IPS-NIHi7 (cell line): ENCODE results near the gene ETV6.
"Not testable (repeated sequence)": the region's sequence is repeated elsewhere in the genome, so short reads cannot be mapped to it uniquely, and the experiment has no call there.

Source experiments
- DNase-seq: peaks from one replicate; pipeline ENCODE4 v3.0.0; 2012; ENCODE audit warnings: mixed read lengths; ENCODE audit errors: extremely low spot score

ETV6 gene

DNA sequence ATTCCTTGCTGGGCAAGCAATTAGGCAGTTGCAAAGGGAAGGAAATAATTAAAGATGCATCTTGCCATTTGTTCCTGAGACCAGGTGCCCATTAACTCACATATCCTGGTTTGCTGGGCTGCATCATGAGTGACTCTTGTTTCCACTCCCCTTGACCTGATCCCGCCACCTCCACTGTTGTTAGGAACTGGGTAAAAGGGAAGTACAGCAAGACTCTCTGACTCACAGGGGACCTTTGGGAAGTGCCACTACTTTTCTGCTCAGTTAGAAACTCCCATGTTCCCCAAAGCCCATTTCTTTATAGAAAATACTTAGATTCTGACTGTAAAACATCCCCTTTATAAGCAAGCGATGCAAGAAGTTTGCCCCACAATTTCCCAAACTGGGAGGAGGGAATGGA, 235.2 kb downstream of the ETV6 start:
- DNase-seq, result no peak

GRCh38 chr12:11885261-11886038, 236.0 kb downstream of the ETV6 start:
- peak; percentile 33 for DNase-seq

DNA sequence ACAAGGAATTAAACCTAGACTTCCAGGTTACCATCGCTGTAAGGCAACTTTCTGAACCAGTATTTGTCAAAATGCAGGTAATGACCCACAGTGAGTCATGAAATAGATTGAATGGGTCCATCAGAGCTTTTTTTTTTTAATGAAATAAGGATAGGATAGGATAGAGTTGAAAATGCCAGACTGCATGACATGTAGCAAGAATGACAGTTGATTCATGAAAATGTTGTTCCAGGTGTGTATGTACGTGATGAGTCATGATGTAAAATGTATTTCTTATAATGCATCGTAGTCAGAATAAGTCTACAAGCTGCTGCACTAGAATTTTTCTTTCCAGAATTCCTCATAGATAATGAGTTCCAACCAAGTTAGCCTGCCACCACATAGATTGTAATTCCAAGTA, 236.9 kb downstream of the ETV6 start:
- no peak for DNase-seq

GRCh38 chr12:11888029-11888428, 238.6 kb downstream of the ETV6 start:
- no peak for DNase-seq

DNA sequence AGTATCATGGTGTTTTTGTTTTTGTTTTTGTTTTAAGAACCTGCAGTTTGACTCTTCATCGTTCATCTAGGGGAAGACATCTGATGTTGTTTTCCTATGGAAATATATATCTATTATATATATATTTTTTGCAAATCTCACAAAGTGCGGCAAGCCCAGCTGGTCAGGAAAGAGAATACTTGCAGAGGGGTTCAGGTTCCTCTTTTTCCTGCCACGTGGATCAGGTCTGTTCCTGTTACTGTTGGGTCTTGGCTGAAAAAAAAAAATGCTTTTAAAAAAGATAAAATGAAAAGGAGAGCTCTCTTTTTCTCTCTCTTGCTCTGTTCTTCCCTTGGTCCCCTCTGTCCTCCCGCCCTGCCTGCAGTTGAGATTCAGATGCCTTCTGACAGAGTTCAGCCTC, 241.9 kb downstream of the ETV6 start:
- DNase-seq, result no peak

- no peak for DNase-seq
These were observed 242.4 kb downstream of the ETV6 start for GRCh38 chr12:11891754-11892386.

GRCh38 chr12:11893998-11894397, 244.5 kb downstream of the ETV6 start:
- no peak for DNase-seq

DNA sequence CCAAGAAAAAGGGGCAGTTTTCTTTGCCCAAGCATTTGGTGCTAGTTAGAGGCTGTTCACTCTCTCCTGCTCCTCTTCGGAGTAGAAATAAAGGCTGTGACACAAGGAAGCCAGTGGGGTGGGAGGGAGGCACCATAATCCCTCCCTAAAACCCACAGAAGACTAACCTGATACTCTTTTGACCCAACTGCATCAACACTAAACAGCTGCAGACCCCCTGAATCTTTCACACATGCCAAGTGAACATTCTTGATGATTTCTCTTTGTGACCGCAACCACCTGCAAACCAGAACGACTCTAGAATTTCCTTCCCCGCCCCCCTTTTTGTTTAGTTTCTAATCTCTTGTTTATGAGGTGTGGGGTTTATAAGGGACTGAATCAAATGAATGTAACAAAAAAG, 245.4 kb downstream of the ETV6 start:
- DNase-seq, result no peak

- DNase-seq, result no peak
These were observed 246.1 kb downstream of the ETV6 start for GRCh38 chr12:11895421-11896078.

GRCh38 chr12:11896417-11896929, 247.0 kb downstream of the ETV6 start:
- DNase-seq, result no peak

DNA sequence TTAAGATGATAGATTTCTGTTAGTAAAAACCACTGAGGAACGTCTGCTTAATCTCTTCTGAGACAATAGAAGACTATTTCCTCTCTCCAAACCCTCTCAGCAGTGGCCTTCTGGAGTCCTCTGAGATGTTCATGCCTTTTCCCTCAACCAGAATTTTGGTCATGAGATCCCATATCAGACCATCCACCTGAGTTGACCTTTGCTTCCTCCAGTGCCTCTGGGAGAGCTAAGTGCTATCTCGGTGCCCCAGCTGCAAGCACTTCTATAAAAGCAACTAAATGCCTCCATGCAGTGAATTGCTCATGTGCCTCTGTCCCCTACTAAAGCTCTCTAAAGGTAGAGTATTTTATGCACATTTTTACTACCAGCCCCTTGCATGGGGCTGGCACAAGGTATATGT, 248.4 kb downstream of the ETV6 start:
- no peak for DNase-seq

- no peak for DNase-seq
These were observed 252.4 kb downstream of the ETV6 start for GRCh38 chr12:11901701-11902524.

GRCh38 chr12:11902525-11902875, 253.0 kb downstream of the ETV6 start:
- no peak for DNase-seq

GRCh38 chr12:11904124-11904523, 254.7 kb downstream of the ETV6 start:
- no peak for DNase-seq

GRCh38 chr12:11905534-11905933, 256.1 kb downstream of the ETV6 start:
- DNase-seq, result no peak

- DNase-seq, result no peak
These were observed 256.9 kb downstream of the ETV6 start for GRCh38 chr12:11906286-11906935.

DNA sequence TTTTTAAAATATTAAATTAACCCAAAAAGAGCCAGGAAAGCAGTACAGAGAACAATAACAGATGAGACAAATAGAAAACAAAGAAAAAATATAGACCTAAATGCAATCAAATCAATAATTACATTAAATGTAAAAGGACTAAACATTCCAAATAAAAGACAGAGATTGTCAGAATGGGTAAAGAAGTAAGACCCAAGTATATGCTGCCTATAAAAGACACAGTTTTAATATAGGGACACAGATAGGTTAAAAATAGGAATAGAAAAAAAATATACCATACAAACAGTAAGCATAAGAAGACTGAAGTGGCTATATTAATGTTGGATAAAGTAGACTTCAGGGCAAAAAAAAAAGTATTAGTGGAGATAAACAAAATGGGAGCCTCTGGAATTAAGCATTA, 258.2 kb downstream of the ETV6 start:
- no peak for DNase-seq

DNA sequence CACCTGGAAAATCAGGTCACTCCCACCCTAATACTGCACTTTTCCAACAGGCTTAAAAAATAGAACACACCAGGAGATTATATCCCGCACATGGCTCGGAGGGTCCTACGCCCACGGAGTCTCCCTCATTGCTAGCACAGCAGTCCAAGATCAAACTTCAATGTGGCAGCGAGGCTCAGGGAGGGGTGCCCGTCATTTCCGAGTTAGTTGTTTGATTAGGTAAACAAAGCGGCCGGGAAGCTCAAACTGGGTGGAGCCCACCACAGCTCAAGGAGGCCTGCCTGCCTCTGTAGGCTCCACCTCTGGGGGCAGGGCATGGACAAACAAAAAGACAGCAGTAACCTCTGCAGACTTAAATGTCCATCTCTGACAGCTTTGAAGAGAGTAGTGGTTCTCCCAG, 259.9 kb downstream of the ETV6 start:
- DNase-seq, result not testable (repeated sequence)

- DNase-seq, result no peak
These were observed 266.6 kb downstream of the ETV6 start for GRCh38 chr12:11916113-11916512.

- DNase-seq, result no peak
These were observed 267.3 kb downstream of the ETV6 start for GRCh38 chr12:11916771-11917170.

DNA sequence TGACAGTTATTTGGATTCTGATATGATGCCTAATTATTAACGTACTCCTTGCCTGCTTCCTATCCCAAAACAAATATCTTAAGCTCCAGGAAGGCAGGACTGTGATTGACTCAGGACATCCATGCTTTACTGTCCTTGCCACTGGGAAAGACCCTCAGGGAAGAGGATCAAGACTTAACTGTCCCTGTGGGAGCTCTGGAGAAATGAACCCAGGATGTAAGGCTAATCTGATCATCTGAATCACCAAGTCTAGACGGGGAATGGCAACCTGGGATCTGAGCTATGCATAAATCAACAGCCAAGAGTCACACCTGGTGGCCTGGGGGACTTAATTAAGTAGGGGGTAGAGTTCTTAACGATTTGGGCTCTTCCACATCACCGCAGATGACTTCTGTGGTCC, 268.0 kb downstream of the ETV6 start:
- no peak for DNase-seq
